ENCODE data around the gene TRIM61. TPM values are rescaled to one million over a fixed set of nuclear protein-coding genes. Genes with fewer than 3 reads are reported as not detected.
"Not testable (repeated sequence)": the region's sequence is repeated elsewhere in the genome, so short reads cannot be mapped to it uniquely, and the experiment has no call there.

TRIM61 gene
- polyA plus RNA-seq, 1 of the 3 experiments (the other 2 are of a cell fraction): not detected

GRCh38 chr4:164997324-164997723 lies 19.9 kb upstream of the TRIM61 start:
- no peak overlapping the region for H3K27ac ChIP-seq (ENCODE audit: low read depth in 2 of 2, low read length in 1 of 2)
- ChIA-PET CTCF (no interaction called here), POLR2A (no interaction called here)
- H3K4me3 ChIP-seq (ENCODE audit: low read depth in 2 of 2, low read length in 1 of 2): no peak overlapping the region
- H3K9me2 ChIP-seq: no peaks in the 10 kb centered on the region
- H4K20me1 ChIP-seq (ENCODE audit: insufficient read depth): no peaks in the 10 kb centered on the region
- no peak overlapping the region for H3K9ac ChIP-seq
- no peaks in the 10 kb centered on the region for H3K79me2 ChIP-seq (ENCODE audit: insufficient read depth)
- H3K4me2 ChIP-seq: no peak overlapping the region
- H3K4me1 ChIP-seq (ENCODE audit: control insufficient read depth in 1 of 2, insufficient read depth in 2 of 2, low read depth in 1 of 2, low read length in 1 of 2): no peaks in the 10 kb centered on the region
- H3K36me3 ChIP-seq (replicated peaks in 1 of 2; ENCODE audit: control insufficient read depth in 1 of 2, insufficient read depth in 2 of 2, low read length in 1 of 2): no peaks in the 10 kb centered on the region
- H2AFZ ChIP-seq (ENCODE audit: low read depth): no peak overlapping the region
- DNase-seq: no peak
- H3K9me3 ChIP-seq: no peaks in the 10 kb centered on the region
- TF ChIP-seq ZBTB33 (IDR thresholded peaks at IDR 0.05; ENCODE audit: borderline replicate concordance, low read depth): no peak
- TF ChIP-seq CTCF (IDR thresholded peaks at IDR 0.05): peak; percentile 22; the same call in 1 of the 2 replicates
- peaks cover 23% of the 10 kb centered on the region; the same call in 1 of the 2 replicates for H3K27me3 ChIP-seq (ENCODE audit: insufficient read depth)
- H3F3A ChIP-seq (replicated peaks; ENCODE audit: insufficient read depth): no peaks in the 10 kb centered on the region
- 8% methylated on average over 2 of the region's 2 CpGs for WGBS (ENCODE audit: low lambda C conversion rate)

DNA sequence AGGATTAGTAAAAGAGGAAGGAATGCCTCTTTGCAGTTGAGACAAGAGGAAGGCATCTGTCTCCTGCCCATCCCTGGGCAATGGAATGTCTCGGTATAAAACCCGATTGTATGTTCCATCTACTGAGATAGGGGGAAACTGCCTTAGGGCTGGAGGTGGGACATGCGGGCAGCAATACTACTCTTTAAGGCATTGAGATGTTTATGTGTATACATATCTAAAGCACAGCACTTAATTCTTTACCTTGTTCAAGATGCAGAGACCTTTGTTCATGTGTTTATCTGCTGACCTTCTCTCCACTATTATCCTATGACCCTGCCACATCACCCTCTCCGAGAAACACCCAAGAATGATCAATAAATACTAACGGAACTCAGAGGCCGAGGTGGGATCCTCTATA lies 18.7 kb upstream of the TRIM61 start:
- H3K4me2 ChIP-seq; H3K36me3 ChIP-seq (replicated peaks in 1 of 2; ENCODE audit: control insufficient read depth in 1 of 2, insufficient read depth in 2 of 2, low read length in 1 of 2); POLR2A ChIA-PET; H3K9ac ChIP-seq; H3K9me2 ChIP-seq; H3F3A ChIP-seq (replicated peaks; ENCODE audit: insufficient read depth); DNase-seq; H3K4me1 ChIP-seq (ENCODE audit: control insufficient read depth in 1 of 2, insufficient read depth in 2 of 2, low read depth in 1 of 2, low read length in 1 of 2); CTCF ChIA-PET; H3K27ac ChIP-seq (ENCODE audit: low read depth in 2 of 2, low read length in 1 of 2); H3K9me3 ChIP-seq; H3K79me2 ChIP-seq (ENCODE audit: insufficient read depth); H4K20me1 ChIP-seq (ENCODE audit: insufficient read depth); H2AFZ ChIP-seq (ENCODE audit: low read depth); H3K4me3 ChIP-seq (ENCODE audit: low read depth in 2 of 2, low read length in 1 of 2): not testable (repeated sequence)
- peaks cover 35% of the 10 kb centered on the region; the same call in 1 of the 2 replicates for H3K27me3 ChIP-seq (ENCODE audit: insufficient read depth)
- 5% methylated on average over 6 of the region's 6 CpGs for WGBS (ENCODE audit: low lambda C conversion rate)

DNA sequence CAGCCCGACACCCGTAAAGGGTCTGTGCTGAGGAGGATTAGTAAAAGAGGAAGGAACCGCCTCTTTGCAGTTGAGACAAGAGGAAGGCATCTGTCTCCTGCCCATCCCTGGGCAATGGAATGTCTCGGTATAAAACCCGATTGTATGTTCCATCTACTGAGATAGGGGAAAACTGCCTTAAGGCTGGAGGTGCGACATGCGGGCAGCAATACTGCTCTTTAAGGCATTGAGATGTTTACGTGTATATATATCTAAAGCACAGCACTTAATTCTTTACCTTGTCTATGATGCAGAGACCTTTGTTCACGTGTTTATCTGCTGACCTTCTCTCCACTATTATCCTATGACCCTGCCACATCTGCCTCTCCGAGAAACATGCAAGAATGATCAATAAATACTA lies 13.3 kb upstream of the TRIM61 start:
- H3K9ac ChIP-seq; H2AFZ ChIP-seq (ENCODE audit: low read depth); H3K36me3 ChIP-seq (replicated peaks in 1 of 2; ENCODE audit: control insufficient read depth in 1 of 2, insufficient read depth in 2 of 2, low read length in 1 of 2); H3K9me3 ChIP-seq; H3K79me2 ChIP-seq (ENCODE audit: insufficient read depth); H3K4me2 ChIP-seq; POLR2A ChIA-PET; H3K9me2 ChIP-seq; H3K27ac ChIP-seq (ENCODE audit: low read depth in 2 of 2, low read length in 1 of 2); H4K20me1 ChIP-seq (ENCODE audit: insufficient read depth); H3K4me1 ChIP-seq (ENCODE audit: control insufficient read depth in 1 of 2, insufficient read depth in 2 of 2, low read depth in 1 of 2, low read length in 1 of 2); CTCF ChIA-PET; DNase-seq; H3K4me3 ChIP-seq (ENCODE audit: low read depth in 2 of 2, low read length in 1 of 2); H3F3A ChIP-seq (replicated peaks; ENCODE audit: insufficient read depth): not testable (repeated sequence)
- 45% methylated on average over 10 of the region's 10 CpGs for WGBS (ENCODE audit: low lambda C conversion rate)
- H3K27me3 ChIP-seq (ENCODE audit: insufficient read depth): peaks cover 14% of the 10 kb centered on the region; the same call in 1 of the 2 replicates

Measured in SK-N-SH (cell line).